ENCODE results near the gene LRMDA.
"Not testable (repeated sequence)": the region's sequence is repeated elsewhere in the genome, so short reads cannot be mapped to it uniquely, and the experiment has no call there.

Gene LRMDA

GRCh38 chr10:76136961-76137360 lies 705.5 kb downstream of the LRMDA start:
- DNase-seq: peak; percentile 30
- Mint-ChIP-seq H3K4me3 (no peak overlapping the region), H3K27ac (peak overlapping the region; percentile 94), H3K4me1 (peaks cover 89% of the 10 kb centered on the region), H3K36me3 (ENCODE audit: low read depth) (no peaks in the 10 kb centered on the region), H3K27me3 (ENCODE audit: low read depth, poor library complexity) (no peaks in the 10 kb centered on the region), H3K9me3 (peaks cover 4% of the 10 kb centered on the region)
- TF ChIP-seq CTCF (IDR thresholded peaks at IDR 0.05): no peak

- peaks cover 76% of the 10 kb centered on the region for H3K4me1 Mint-ChIP-seq
- no peak for DNase-seq
- H3K36me3 Mint-ChIP-seq (ENCODE audit: low read depth): no peaks in the 10 kb centered on the region
- H3K4me3 Mint-ChIP-seq: no peak overlapping the region
- peaks cover 4% of the 10 kb centered on the region for H3K9me3 Mint-ChIP-seq
- no peaks in the 10 kb centered on the region for H3K27me3 Mint-ChIP-seq (ENCODE audit: low read depth, poor library complexity)
- peak overlapping the region; percentile 73 for H3K27ac Mint-ChIP-seq
- TF ChIP-seq CTCF (IDR thresholded peaks at IDR 0.05): no peak
These were observed 706.9 kb downstream of the LRMDA start for GRCh38 chr10:76138286-76138685.

GRCh38 chr10:76138906-76139305 lies 707.5 kb downstream of the LRMDA start:
- H3K4me1 Mint-ChIP-seq: peaks cover 70% of the 10 kb centered on the region
- TF ChIP-seq CTCF (IDR thresholded peaks at IDR 0.05): no peak
- no peak for DNase-seq
- H3K27ac Mint-ChIP-seq: no peak overlapping the region
- peaks cover 4% of the 10 kb centered on the region for H3K9me3 Mint-ChIP-seq
- no peaks in the 10 kb centered on the region for H3K27me3 Mint-ChIP-seq (ENCODE audit: low read depth, poor library complexity)
- no peaks in the 10 kb centered on the region for H3K36me3 Mint-ChIP-seq (ENCODE audit: low read depth)
- H3K4me3 Mint-ChIP-seq: peak overlapping the region; percentile 12

- Mint-ChIP-seq H3K36me3 (ENCODE audit: low read depth) (no peaks in the 10 kb centered on the region), H3K27me3 (ENCODE audit: low read depth, poor library complexity) (no peaks in the 10 kb centered on the region), H3K4me1 (peaks cover 65% of the 10 kb centered on the region), H3K4me3 (no peak overlapping the region), H3K27ac (peak overlapping the region; percentile 11), H3K9me3 (peaks cover 4% of the 10 kb centered on the region)
- no peak for TF ChIP-seq CTCF (IDR thresholded peaks at IDR 0.05)
- DNase-seq: no peak
These were observed 708.0 kb downstream of the LRMDA start for GRCh38 chr10:76139431-76139830.

GRCh38 chr10:76141376-76141775 lies 710.0 kb downstream of the LRMDA start:
- peaks cover 21% of the 10 kb centered on the region for H3K9me3 Mint-ChIP-seq
- no peak overlapping the region for H3K27ac Mint-ChIP-seq
- no peaks in the 10 kb centered on the region for H3K27me3 Mint-ChIP-seq (ENCODE audit: low read depth, poor library complexity)
- H3K4me1 Mint-ChIP-seq: peaks cover 47% of the 10 kb centered on the region
- no peak for DNase-seq
- no peak for TF ChIP-seq CTCF (IDR thresholded peaks at IDR 0.05)
- peaks cover 8% of the 10 kb centered on the region for H3K36me3 Mint-ChIP-seq (ENCODE audit: low read depth)
- H3K4me3 Mint-ChIP-seq: no peak overlapping the region

- peaks cover 27% of the 10 kb centered on the region for H3K4me1 Mint-ChIP-seq
- H3K9me3 Mint-ChIP-seq: peaks cover 84% of the 10 kb centered on the region
- not testable (repeated sequence) for H3K27me3 Mint-ChIP-seq (ENCODE audit: low read depth, poor library complexity); H3K27ac Mint-ChIP-seq; DNase-seq; H3K4me3 Mint-ChIP-seq
- H3K36me3 Mint-ChIP-seq (ENCODE audit: low read depth): peaks cover 50% of the 10 kb centered on the region
These were observed 716.8 kb downstream of the LRMDA start for GRCh38 chr10:76148217-76148616.

Measured in nephron progenitor cell (in vitro differentiated cells).